HEK293 (cell line): ENCODE data around the gene UQCC2.

ENCODE experiments used
- CTCF ChIA-PET: fragments of 350-600 bp; formaldehyde crosslinking; extraction: SDS; loops from one replicate; lab custom pipeline; 2021; ENCODE audit warnings: antibody characterized with exemption; lab: Yijun Ruan, JAX
- POLR2A ChIA-PET: fragments of 300-600 bp; formaldehyde crosslinking; extraction: SDS; loops from one replicate; lab custom pipeline; 2020; ENCODE audit warnings: antibody characterized with exemption, inconsistent platforms; lab: Yijun Ruan, JAX
- H3K27ac ChIP-seq: fragments of 200-500 bp; sonication (Bioruptor generic); 2 replicates; pipeline ENCODE4 v1.5.1; 2014; ENCODE audit warnings: low read depth, low read length, control low read depth, inconsistent platforms; ENCODE audit errors: extremely low read depth
- H3K36me3 ChIP-seq, 2 experiments: fragments of 200-500 bp in 1 of 2; sonication (Bioruptor generic) in 1 of 2; 1 replicate in 1 of 2; 2 replicates in 1 of 2; pipeline ENCODE4 v1.5.1; 2014 to 2017; ENCODE audit warnings: inconsistent platforms in 2 of 2, low read length in 2 of 2; ENCODE audit not compliant: control insufficient read depth in 2 of 2, insufficient read depth in 1 of 2
- H3K4me1 ChIP-seq: fragments of 200-500 bp; sonication (Bioruptor generic); 2 replicates; pipeline ENCODE4 v1.5.1; 2014; ENCODE audit warnings: mild to moderate bottlenecking, low read length, inconsistent platforms; ENCODE audit not compliant: control insufficient read depth, insufficient read depth
- H3K4me3 ChIP-seq: 2 replicates; pipeline ENCODE4 v1.5.1; 2011; ENCODE audit warnings: low read depth, mild to moderate bottlenecking, control low read depth, low read length, moderate library complexity
- H3K9me3 ChIP-seq: fragments of 200-500 bp; sonication (Bioruptor generic); 2 replicates; pipeline ENCODE4 v1.5.1; 2014; ENCODE audit warnings: low read depth, low read length, inconsistent platforms; ENCODE audit not compliant: control insufficient read depth, insufficient read depth
- IKZF3 ChIP-seq: fragments of 450-650 bp; IDR thresholded peaks from 2 replicates; pipeline ENCODE4 v1.5.0; 2018; ENCODE audit warnings: missing biosample characterization, mild to moderate bottlenecking, missing genetic modification characterization, moderate library complexity
- MEIS1 ChIP-seq: sonication (generic); formaldehyde crosslinking; IDR thresholded peaks from 2 replicates; pipeline ENCODE4 v1.8.1; 2022; ENCODE audit warnings: missing genetic modification reagents, mild to moderate bottlenecking, borderline replicate concordance
- OSR2 ChIP-seq: fragments of 450-650 bp; formaldehyde crosslinking; IDR thresholded peaks from 2 replicates; pipeline ENCODE4 v1.5.1; 2016; ENCODE audit warnings: missing biosample characterization, missing genetic modification characterization
- OVOL3 ChIP-seq: fragments of 450-650 bp; formaldehyde crosslinking; IDR thresholded peaks from 2 replicates; pipeline ENCODE4 v1.5.1; 2016; ENCODE audit warnings: missing biosample characterization, missing genetic modification characterization
- SP7 ChIP-seq: fragments of 450-650 bp; formaldehyde crosslinking; IDR thresholded peaks from 2 replicates; pipeline ENCODE4 v1.5.1; 2016; ENCODE audit warnings: missing biosample characterization, missing genetic modification characterization
- ZBTB8A ChIP-seq: fragments of 450-650 bp; formaldehyde crosslinking; IDR thresholded peaks from 2 replicates; pipeline ENCODE4 v1.5.1; 2016; ENCODE audit warnings: missing biosample characterization, missing genetic modification characterization
- ZNF10 ChIP-seq: fragments of 450-650 bp; formaldehyde crosslinking; IDR thresholded peaks from 2 replicates; pipeline ENCODE4 v1.5.1; 2017; ENCODE audit warnings: missing biosample characterization, missing genetic modification characterization
- ZNF112 ChIP-seq: fragments of 450-650 bp; formaldehyde crosslinking; IDR thresholded peaks from 2 replicates; pipeline ENCODE4 v1.5.0; 2017; ENCODE audit warnings: missing biosample characterization, missing genetic modification characterization
- ZNF211 ChIP-seq: fragments of 450-650 bp; formaldehyde crosslinking; IDR thresholded peaks from 2 replicates; pipeline ENCODE4 v1.5.1; 2016; ENCODE audit warnings: low read depth, missing biosample characterization, missing genetic modification characterization
- ZNF274 ChIP-seq, 2 experiments: fragments of 200-500 bp in 1 of 2; fragments of 450-650 bp in 1 of 2; sonication (Bioruptor generic) in 1 of 2; formaldehyde crosslinking in 1 of 2; IDR thresholded peaks; 2 replicates each; pipeline versions ENCODE4 v1.5.1 to v1.6.1; 2014 to 2016; ENCODE audit warnings: borderline replicate concordance in 1 of 2, inconsistent platforms in 1 of 2, low read length in 1 of 2, missing biosample characterization in 1 of 2, missing genetic modification characterization in 1 of 2
- ZNF335 ChIP-seq: fragments of 450-650 bp; formaldehyde crosslinking; conservative IDR thresholded peaks from 2 replicates; pipeline ENCODE4 v1.5.1; 2016; ENCODE audit warnings: missing biosample characterization, missing genetic modification characterization
- ZNF354C ChIP-seq: fragments of 450-650 bp; formaldehyde crosslinking; IDR thresholded peaks from 2 replicates; pipeline ENCODE4 v1.5.1; 2016; ENCODE audit warnings: missing biosample characterization, missing genetic modification characterization, low read depth, borderline replicate concordance
- ZNF366 ChIP-seq: fragments of 450-650 bp; formaldehyde crosslinking; conservative IDR thresholded peaks from 2 replicates; pipeline ENCODE4 v1.5.1; 2016; ENCODE audit warnings: missing biosample characterization, missing genetic modification characterization
- ZNF416 ChIP-seq: fragments of 450-650 bp; formaldehyde crosslinking; IDR thresholded peaks from 2 replicates; pipeline ENCODE4 v1.5.1; 2016; ENCODE audit warnings: missing biosample characterization, missing genetic modification characterization
- ZNF426 ChIP-seq: fragments of 450-650 bp; formaldehyde crosslinking; IDR thresholded peaks from 2 replicates; pipeline ENCODE4 v1.5.1; 2017; ENCODE audit warnings: missing biosample characterization, missing genetic modification characterization, mild to moderate bottlenecking, inconsistent platforms, moderate library complexity
- ZNF558 ChIP-seq: fragments of 450-650 bp; formaldehyde crosslinking; IDR thresholded peaks from 2 replicates; pipeline ENCODE4 v1.5.1; 2016; ENCODE audit warnings: missing biosample characterization, missing genetic modification characterization
- ZNF585B ChIP-seq: fragments of 450-650 bp; formaldehyde crosslinking; IDR thresholded peaks from 2 replicates; pipeline ENCODE4 v1.5.1; 2016; ENCODE audit warnings: missing biosample characterization, missing genetic modification characterization
- ZNF596 ChIP-seq: fragments of 450-650 bp; IDR thresholded peaks from 2 replicates; pipeline ENCODE4 v1.5.0; 2018; ENCODE audit warnings: missing biosample characterization, mild to moderate bottlenecking, missing genetic modification characterization, moderate library complexity
- ZNF747 ChIP-seq: fragments of 450-650 bp; formaldehyde crosslinking; IDR thresholded peaks from 2 replicates; pipeline ENCODE4 v1.5.1; 2016; ENCODE audit warnings: missing biosample characterization, missing genetic modification characterization
- ZNF792 ChIP-seq: fragments of 450-650 bp; formaldehyde crosslinking; IDR thresholded peaks from 2 replicates; pipeline ENCODE4 v1.5.1; 2016; ENCODE audit warnings: missing biosample characterization, missing genetic modification characterization
- TF ChIP-seq, protein P1 (sequence below): fragments of 450-650 bp; formaldehyde crosslinking; IDR thresholded peaks from 2 replicates; pipeline ENCODE4 v1.5.1; 2016; ENCODE audit warnings: missing biosample characterization, missing genetic modification characterization
- TF ChIP-seq, protein P2 (sequence below): fragments of 450-650 bp; formaldehyde crosslinking; IDR thresholded peaks from 2 replicates; pipeline ENCODE4 v1.5.1; 2016; ENCODE audit warnings: missing biosample characterization, missing genetic modification characterization
- TF ChIP-seq, protein P3 (sequence below): fragments of 450-650 bp; formaldehyde crosslinking; IDR thresholded peaks from 2 replicates; pipeline ENCODE4 v1.5.1; 2016; ENCODE audit warnings: missing biosample characterization, missing genetic modification characterization
- TF ChIP-seq, protein P4 (sequence below): fragments of 450-650 bp; formaldehyde crosslinking; IDR thresholded peaks from 2 replicates; pipeline ENCODE4 v1.5.1; 2017; ENCODE audit warnings: missing biosample characterization, missing genetic modification characterization
- TF ChIP-seq, protein P5 (sequence below): fragments of 450-650 bp; formaldehyde crosslinking; IDR thresholded peaks from 2 replicates; pipeline ENCODE4 v1.5.1; 2017; ENCODE audit warnings: missing biosample characterization, missing genetic modification characterization

UQCC2 gene

DNA sequence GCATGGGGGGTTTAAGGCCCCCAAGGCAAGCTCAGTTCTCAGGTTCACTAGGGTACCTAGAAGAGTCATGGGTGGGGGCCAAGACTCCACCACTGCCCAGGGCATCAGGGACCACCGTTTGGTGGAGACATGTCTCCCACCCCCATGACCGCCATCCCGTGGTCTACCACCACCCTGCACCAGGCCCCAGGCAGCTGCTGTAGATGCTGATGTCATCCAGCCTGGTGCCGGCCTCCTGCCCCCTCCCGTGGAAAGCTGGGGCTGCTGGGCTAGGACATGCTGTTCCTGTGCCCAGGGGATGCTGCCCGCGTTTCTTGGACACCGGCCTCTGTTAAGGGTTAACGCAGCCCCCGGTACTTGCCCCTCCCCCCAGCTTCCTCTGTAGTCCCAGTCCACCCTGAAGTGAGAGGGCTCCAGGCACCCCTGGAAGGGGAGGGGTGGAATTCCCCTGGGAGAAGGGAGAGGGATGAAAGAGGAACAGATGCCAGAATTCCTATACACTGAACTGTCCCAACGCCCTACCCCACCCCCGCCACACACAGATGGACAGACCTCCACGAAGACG lies 34.6 kb upstream of the UQCC2 start (continued):
- no peak for TF ChIP-seq ZBTB8A (tag by site-specific recombination)
- TF ChIP-seq ZNF366, result no peak; the same call in 1 of the 2 replicates
- TF ChIP-seq, protein P1, sequence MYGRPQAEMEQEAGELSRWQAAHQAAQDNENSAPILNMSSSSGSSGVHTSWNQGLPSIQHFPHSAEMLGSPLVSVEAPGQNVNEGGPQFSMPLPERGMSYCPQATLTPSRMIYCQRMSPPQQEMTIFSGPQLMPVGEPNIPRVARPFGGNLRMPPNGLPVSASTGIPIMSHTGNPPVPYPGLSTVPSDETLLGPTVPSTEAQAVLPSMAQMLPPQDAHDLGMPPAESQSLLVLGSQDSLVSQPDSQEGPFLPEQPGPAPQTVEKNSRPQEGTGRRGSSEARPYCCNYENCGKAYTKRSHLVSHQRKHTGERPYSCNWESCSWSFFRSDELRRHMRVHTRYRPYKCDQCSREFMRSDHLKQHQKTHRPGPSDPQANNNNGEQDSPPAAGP (tag by site-specific recombination), result peak; percentile 69; the same call in 1 of the 2 replicates
- TF ChIP-seq ZNF335 (tag by site-specific recombination), result peak; percentile 82
- TF ChIP-seq, protein P2, sequence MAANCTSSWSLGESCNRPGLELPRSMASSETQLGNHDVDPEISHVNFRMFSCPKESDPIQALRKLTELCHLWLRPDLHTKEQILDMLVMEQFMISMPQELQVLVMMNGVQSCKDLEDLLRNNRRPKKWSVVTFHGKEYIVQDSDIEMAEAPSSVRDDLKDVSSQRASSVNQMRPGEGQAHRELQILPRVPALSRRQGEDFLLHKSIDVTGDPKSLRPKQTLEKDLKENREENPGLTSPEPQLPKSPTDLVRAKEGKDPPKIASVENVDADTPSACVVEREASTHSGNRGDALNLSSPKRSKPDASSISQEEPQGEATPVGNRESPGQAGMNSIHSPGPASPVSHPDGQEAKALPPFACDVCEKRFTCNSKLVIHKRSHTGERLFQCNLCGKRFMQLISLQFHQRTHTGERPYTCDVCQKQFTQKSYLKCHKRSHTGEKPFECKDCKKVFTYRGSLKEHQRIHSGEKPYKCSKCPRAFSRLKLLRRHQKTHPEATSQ (tag by site-specific recombination), result no peak
- TF ChIP-seq ZNF416 (tag by site-specific recombination), result no peak
- TF ChIP-seq ZNF112 (tag by site-specific recombination), result no peak
- TF ChIP-seq ZNF211 (tag by site-specific recombination), result no peak
- TF ChIP-seq, protein P3, sequence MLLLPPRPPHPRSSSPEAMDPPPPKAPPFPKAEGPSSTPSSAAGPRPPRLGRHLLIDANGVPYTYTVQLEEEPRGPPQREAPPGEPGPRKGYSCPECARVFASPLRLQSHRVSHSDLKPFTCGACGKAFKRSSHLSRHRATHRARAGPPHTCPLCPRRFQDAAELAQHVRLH, result no peak
- TF ChIP-seq MEIS1 (CRISPR knock-in tag), result no peak
- TF ChIP-seq ZNF274 (IDR thresholded peaks at IDR 0.05; ENCODE audit: low read length), result no peak
- no peak for TF ChIP-seq ZNF274 (tag by site-specific recombination; IDR thresholded peaks at IDR 0.05; ENCODE audit: borderline replicate concordance)
- TF ChIP-seq ZNF426 (tag by site-specific recombination), result no peak
- peak; percentile 87 for TF ChIP-seq IKZF3 (tag by site-specific recombination)
- no peak for TF ChIP-seq ZNF596 (tag by site-specific recombination)
- TF ChIP-seq, all 188 proteins: peak for 21

DNA sequence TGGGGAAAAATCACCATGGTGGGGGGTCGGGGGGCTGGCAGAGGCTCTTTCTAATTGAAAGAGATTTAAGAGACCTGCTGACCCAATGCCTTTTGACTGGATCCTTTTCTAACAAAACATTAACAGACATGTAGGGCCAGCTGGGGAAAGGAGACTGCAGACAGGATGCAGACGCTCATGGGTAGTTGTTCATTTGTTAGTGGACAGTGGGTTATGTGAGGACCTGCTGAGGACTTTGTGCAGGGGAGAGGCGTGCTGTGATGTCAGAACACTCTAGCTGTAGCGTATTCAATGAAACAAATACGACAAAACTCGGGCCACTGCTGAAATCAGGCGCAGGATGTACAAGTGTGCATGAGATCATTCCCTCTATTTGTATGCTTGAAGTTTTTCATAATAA lies 34.0 kb upstream of the UQCC2 start:
- POLR2A ChIA-PET, result interaction anchor here (1.2 kb wide), 1 partner anchor 26 kb away, joined by 3 read pairs; no protein-coding TSS in a partner anchor
- TF ChIP-seq ZNF747 (tag by site-specific recombination) (no peak), ZNF10 (tag by site-specific recombination) (0 out of 2 replicates have a peak, but pooled peaks have one; percentile 21)
- H3K4me1 ChIP-seq, result peaks cover 21% of the 10 kb centered on the region
- H3K27ac ChIP-seq, result peak overlapping the region; percentile 67; the same call in 1 of the 2 replicates
- CTCF ChIA-PET, result interaction anchor here (0.6 to 6.7 kb wide), 20 partner anchors 8 to 410 kb away, joined by 3 to 193 read pairs (median 8); partner anchors contain the start of genes LEMD2 and UQCC2
- H3K4me3 ChIP-seq, result no peak overlapping the region
- no peaks in the 10 kb centered on the region for H3K36me3 ChIP-seq
- H3K9me3 ChIP-seq, result no peaks in the 10 kb centered on the region

DNA sequence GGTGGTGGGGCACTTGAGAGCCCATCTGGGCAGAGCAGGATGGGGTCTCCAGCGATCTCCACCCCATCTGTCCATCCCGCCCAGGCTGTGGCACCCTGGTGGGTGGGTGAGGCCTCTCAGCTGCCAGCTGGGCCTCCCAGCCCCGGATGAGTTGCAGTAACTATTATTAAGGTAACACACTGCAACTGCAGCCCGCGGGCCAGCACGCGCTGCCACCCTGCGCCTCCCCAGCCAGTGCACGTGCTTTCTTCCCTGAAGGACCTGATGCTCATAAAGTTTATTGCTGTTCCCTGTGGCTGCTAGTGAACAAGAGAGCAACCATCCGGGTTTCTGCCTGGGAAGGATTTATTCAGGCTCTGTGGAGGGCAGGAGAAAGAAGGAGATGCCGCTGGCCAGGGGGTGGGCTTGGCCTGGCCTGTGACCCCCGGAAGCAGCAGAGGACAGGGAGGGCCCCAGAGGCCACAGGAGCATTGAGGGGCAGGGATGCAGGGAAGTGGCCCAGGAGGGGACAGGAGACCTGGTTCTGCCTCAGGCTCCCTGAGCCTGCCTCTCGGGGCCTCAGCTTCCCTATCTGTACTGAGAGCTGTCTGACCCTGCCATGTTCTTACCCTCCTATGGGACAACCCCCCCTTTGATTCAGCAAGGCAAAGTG lies 33.5 kb upstream of the UQCC2 start:
- H3K36me3 ChIP-seq, result no peaks in the 10 kb centered on the region
- CTCF ChIA-PET, result interaction anchor here (0.5 to 6.7 kb wide), 43 partner anchors 9 to 421 kb away, joined by 3 to 193 read pairs (median 4); partner anchors contain the start of genes LEMD2 and UQCC2
- H3K27ac ChIP-seq, result peak overlapping the region; percentile 67
- POLR2A ChIA-PET, result interaction anchor here (0.6 to 0.7 kb wide), 3 partner anchors 33 to 389 kb away, joined by 3 to 4 read pairs (median 3); no protein-coding TSS in a partner anchor
- peaks cover 21% of the 10 kb centered on the region for H3K4me1 ChIP-seq
- H3K4me3 ChIP-seq, result no peak overlapping the region
- H3K9me3 ChIP-seq, result no peaks in the 10 kb centered on the region
- TF ChIP-seq SP7 (tag by site-specific recombination) (peak; percentile 87), ZNF596 (tag by site-specific recombination) (no peak), ZNF354C (no peak), IKZF3 (tag by site-specific recombination) (peak; percentile 89), ZNF558 (tag by site-specific recombination) (no peak), ZNF792 (tag by site-specific recombination) (no peak), ZNF585B (no peak), OSR2 (peak; percentile 82), OVOL3 (no peak)
- TF ChIP-seq, protein P4, sequence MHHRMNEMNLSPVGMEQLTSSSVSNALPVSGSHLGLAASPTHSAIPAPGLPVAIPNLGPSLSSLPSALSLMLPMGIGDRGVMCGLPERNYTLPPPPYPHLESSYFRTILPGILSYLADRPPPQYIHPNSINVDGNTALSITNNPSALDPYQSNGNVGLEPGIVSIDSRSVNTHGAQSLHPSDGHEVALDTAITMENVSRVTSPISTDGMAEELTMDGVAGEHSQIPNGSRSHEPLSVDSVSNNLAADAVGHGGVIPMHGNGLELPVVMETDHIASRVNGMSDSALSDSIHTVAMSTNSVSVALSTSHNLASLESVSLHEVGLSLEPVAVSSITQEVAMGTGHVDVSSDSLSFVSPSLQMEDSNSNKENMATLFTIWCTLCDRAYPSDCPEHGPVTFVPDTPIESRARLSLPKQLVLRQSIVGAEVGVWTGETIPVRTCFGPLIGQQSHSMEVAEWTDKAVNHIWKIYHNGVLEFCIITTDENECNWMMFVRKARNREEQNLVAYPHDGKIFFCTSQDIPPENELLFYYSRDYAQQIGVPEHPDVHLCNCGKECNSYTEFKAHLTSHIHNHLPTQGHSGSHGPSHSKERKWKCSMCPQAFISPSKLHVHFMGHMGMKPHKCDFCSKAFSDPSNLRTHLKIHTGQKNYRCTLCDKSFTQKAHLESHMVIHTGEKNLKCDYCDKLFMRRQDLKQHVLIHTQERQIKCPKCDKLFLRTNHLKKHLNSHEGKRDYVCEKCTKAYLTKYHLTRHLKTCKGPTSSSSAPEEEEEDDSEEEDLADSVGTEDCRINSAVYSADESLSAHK (tag by site-specific recombination), result peak; percentile 64; the same call in 1 of the 2 replicates
- TF ChIP-seq, protein P5, sequence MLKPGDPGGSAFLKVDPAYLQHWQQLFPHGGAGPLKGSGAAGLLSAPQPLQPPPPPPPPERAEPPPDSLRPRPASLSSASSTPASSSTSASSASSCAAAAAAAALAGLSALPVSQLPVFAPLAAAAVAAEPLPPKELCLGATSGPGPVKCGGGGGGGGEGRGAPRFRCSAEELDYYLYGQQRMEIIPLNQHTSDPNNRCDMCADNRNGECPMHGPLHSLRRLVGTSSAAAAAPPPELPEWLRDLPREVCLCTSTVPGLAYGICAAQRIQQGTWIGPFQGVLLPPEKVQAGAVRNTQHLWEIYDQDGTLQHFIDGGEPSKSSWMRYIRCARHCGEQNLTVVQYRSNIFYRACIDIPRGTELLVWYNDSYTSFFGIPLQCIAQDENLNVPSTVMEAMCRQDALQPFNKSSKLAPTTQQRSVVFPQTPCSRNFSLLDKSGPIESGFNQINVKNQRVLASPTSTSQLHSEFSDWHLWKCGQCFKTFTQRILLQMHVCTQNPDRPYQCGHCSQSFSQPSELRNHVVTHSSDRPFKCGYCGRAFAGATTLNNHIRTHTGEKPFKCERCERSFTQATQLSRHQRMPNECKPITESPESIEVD, result no peak
